Aorta (tissue), 5 donors: ENCODE results near the gene CADM1. TPM values are rescaled to one million over a fixed set of nuclear protein-coding genes. Genes with fewer than 3 reads are reported as not detected.

Experiments used
- ATAC-seq: fragments of 200-7000 bp; cut with Tn5 transposase; one replicate; pipeline ENCODE4 v1.9.1; 2022; ENCODE audit warnings: moderate library complexity; ENCODE audit not compliant: low FRiP score
- DNase-seq, 2 donors: peaks; one replicate each; pipeline ENCODE4 v3.0.0-alpha.2; 2020
- H3K27ac ChIP-seq, 2 donors: one replicate each; pipeline ENCODE4 v1.5.1; 2013; ENCODE audit warnings: low read length in 2 of 2, mild to moderate bottlenecking in 2 of 2, moderate library complexity in 2 of 2, control low read depth in 1 of 2, inconsistent platforms in 1 of 2, low read depth in 1 of 2
- H3K27me3 ChIP-seq, 2 donors: one replicate each; pipeline ENCODE4 v1.6.1; 2013; ENCODE audit warnings: control low read depth in 1 of 2, low read length in 1 of 2, mild to moderate bottlenecking in 1 of 2, moderate library complexity in 1 of 2; ENCODE audit not compliant: insufficient read depth in 2 of 2, control insufficient read depth in 1 of 2
- H3K36me3 ChIP-seq, 2 donors: one replicate each; pipeline ENCODE4 v1.6.1; 2013; ENCODE audit warnings: control low read depth in 1 of 2, low read length in 1 of 2, mild to moderate bottlenecking in 1 of 2; ENCODE audit not compliant: insufficient read depth in 2 of 2, control insufficient read depth in 1 of 2
- H3K4me1 ChIP-seq, 2 donors: one replicate each; pipeline ENCODE4 v1.6.1; 2013; ENCODE audit warnings: low read length in 2 of 2, control low read depth in 1 of 2, mild to moderate bottlenecking in 1 of 2, moderate library complexity in 1 of 2; ENCODE audit not compliant: insufficient read depth in 2 of 2, control insufficient read depth in 1 of 2
- H3K4me3 ChIP-seq, 2 donors: one replicate each; pipeline ENCODE4 v1.5.1; 2013; ENCODE audit warnings: low read length in 2 of 2, control low read depth in 1 of 2, mild to moderate bottlenecking in 1 of 2
- H3K9me3 ChIP-seq: one replicate; pipeline ENCODE4 v1.6.1; 2013; ENCODE audit warnings: mild to moderate bottlenecking, low read length; ENCODE audit not compliant: control insufficient read depth
- WGBS, 2 donors: extraction: QIAGEN DNeasy Blood & Tissue Kit; methylation state at CpG; one replicate each; pipeline ENCODE4 v1.1.7; 2013; 5-methylcytosine and 5-hydroxymethylcytosine counted together
- intact Hi-C, 2 donors: fragments of 100-400 bp; cut with DNase I; formaldehyde crosslinking; loops; one replicate each; pipeline versions ENCODE4 v1.14.2 to v1.15.0; 2022
- polyA plus RNA-seq, 2 donors: library from polyadenylated mRNA; stranded (reverse); fragments of 200-250 nt; gene quantifications; one replicate each; pipeline ENCODE4 v1.2.3, GENCODE V29; 2013
- total RNA-seq, 2 donors: library from RNA; stranded (reverse); fragmentation: NEBNext Ultra II Directional; extraction: Animal tissue kit (Norgen Biotek cat#: 25700); gene quantifications; one replicate each; pipeline ENCODE4 v1.2.1, GENCODE V29; 2021
- donor health status: healthy with polysubstance abuse.
- donor health status: Bipolar disorder and iron deficiency.
- donor health status: DM: no; HTN: no; CAD: no.
- donor health status: DM: no; HTN: no; CAD: no.
- donor health status: DM: yes; HTN: yes; CAD: no.

CADM1 gene
- total and polyA plus RNA-seq, 4 donors: 0.26 to 9.8 (median 5.7) TPM

- Histone ChIP-seq H3K9me3 (peaks cover 2% of the 10 kb centered on the region), H3K27me3 (no peaks in the 10 kb centered on the region), H3K4me3 (no peak overlapping the region), H3K4me1 (no peaks in the 10 kb centered on the region), H3K27ac (no peak overlapping the region), H3K36me3 (no peaks in the 10 kb centered on the region)
- intact Hi-C loops: no loop called here
- DNase-seq (no peak), ATAC-seq (no peak)
- 62 to 70% methylated on average over 2 of the region's 2 CpGs for WGBS, 2 donors
These were observed 341.3 kb downstream of the CADM1 start for GRCh38 chr11:115162919-115163318.

GRCh38 chr11:115161876-115162275 lies 342.3 kb downstream of the CADM1 start:
- Histone ChIP-seq H3K36me3 (no peaks in the 10 kb centered on the region), H3K9me3 (peaks cover 2% of the 10 kb centered on the region), H3K27ac (no peak overlapping the region), H3K27me3 (no peaks in the 10 kb centered on the region), H3K4me1 (no peaks in the 10 kb centered on the region), H3K4me3 (no peak overlapping the region)
- ATAC-seq (no peak), DNase-seq (no peak)
- WGBS, 2 donors: 85 to 89% methylated on average over 2 of the region's 2 CpGs
- intact Hi-C loops: no loop called here

GRCh38 chr11:115159207-115159606 lies 345.0 kb downstream of the CADM1 start:
- DNase-seq (no peak), ATAC-seq (no peak)
- Histone ChIP-seq H3K9me3 (peaks cover 2% of the 10 kb centered on the region), H3K27ac (no peak overlapping the region), H3K27me3 (no peaks in the 10 kb centered on the region), H3K4me1 (no peaks in the 10 kb centered on the region), H3K4me3 (no peak overlapping the region), H3K36me3 (no peaks in the 10 kb centered on the region)
- intact Hi-C loops: no loop called here
- WGBS, 2 donors: 33 to 48% methylated on average over 9 of the region's 9 CpGs

- WGBS, 2 donors: 67 to 71% methylated on average over 6 of the region's 6 CpGs
- intact Hi-C loops: no loop called here
- ATAC-seq: no peak
These were observed 346.2 kb downstream of the CADM1 start for GRCh38 chr11:115158053-115158452.

GRCh38 chr11:115157247-115157646 lies 347.0 kb downstream of the CADM1 start:
- 69 to 70% methylated on average over 3 of the region's 3 CpGs for WGBS, 2 donors

More at GRCh38 chr11:115158053-115158452, 346.2 kb downstream of the CADM1 start:
- peaks cover 2% of the 10 kb centered on the region for H3K9me3 ChIP-seq
- no peaks in the 10 kb centered on the region for H3K36me3 ChIP-seq
- H3K4me1 ChIP-seq: no peaks in the 10 kb centered on the region
- no peak overlapping the region for H3K27ac ChIP-seq
- DNase-seq: no peak
- no peak overlapping the region for H3K4me3 ChIP-seq
- no peaks in the 10 kb centered on the region for H3K27me3 ChIP-seq

GRCh38 chr11:115155978-115156377 lies 348.2 kb downstream of the CADM1 start:
- H3K4me3 ChIP-seq: no peak overlapping the region

More at GRCh38 chr11:115157247-115157646, 347.0 kb downstream of the CADM1 start:
- peaks cover 2% of the 10 kb centered on the region for H3K9me3 ChIP-seq
- H3K27ac ChIP-seq: no peak overlapping the region
- H3K4me1 ChIP-seq: no peaks in the 10 kb centered on the region
- no peak overlapping the region for H3K4me3 ChIP-seq
- ATAC-seq (no peak), DNase-seq (no peak)
- intact Hi-C loops: no loop called here
- no peaks in the 10 kb centered on the region for H3K27me3 ChIP-seq
- H3K36me3 ChIP-seq: no peaks in the 10 kb centered on the region

GRCh38 chr11:115155320-115155719 lies 348.9 kb downstream of the CADM1 start:
- 64 to 73% methylated on average over 8 of the region's 8 CpGs for WGBS, 2 donors
- no peak for ATAC-seq

More at GRCh38 chr11:115155978-115156377, 348.2 kb downstream of the CADM1 start:
- Histone ChIP-seq H3K4me1 (no peaks in the 10 kb centered on the region), H3K27me3 (no peaks in the 10 kb centered on the region), H3K27ac (no peak overlapping the region), H3K9me3 (no peaks in the 10 kb centered on the region), H3K36me3 (no peaks in the 10 kb centered on the region)
- 16 to 22% methylated on average over 1 of the region's 1 CpG for whole genome bisulfite sequencing, 2 donors
- intact Hi-C loops: no loop called here
- no peak for ATAC-seq
- no peak for DNase-seq

GRCh38 chr11:115154355-115154736 lies 349.9 kb downstream of the CADM1 start:
- Histone ChIP-seq H3K27me3 (no peaks in the 10 kb centered on the region), H3K9me3 (no peaks in the 10 kb centered on the region), H3K4me3 (no peak overlapping the region), H3K27ac (no peak overlapping the region), H3K4me1 (no peaks in the 10 kb centered on the region), H3K36me3 (no peaks in the 10 kb centered on the region)
- DNase-seq (no peak), ATAC-seq (no peak)
- WGBS, 2 donors: 79 to 81% methylated on average over 9 of the region's 9 CpGs
- intact Hi-C loops: no loop called here

More at GRCh38 chr11:115155320-115155719, 348.9 kb downstream of the CADM1 start:
- Histone ChIP-seq H3K9me3 (no peaks in the 10 kb centered on the region), H3K27me3 (no peaks in the 10 kb centered on the region), H3K27ac (no peak overlapping the region), H3K4me3 (no peak overlapping the region), H3K4me1 (no peaks in the 10 kb centered on the region), H3K36me3 (no peaks in the 10 kb centered on the region)
- no peak for DNase-seq
- intact Hi-C loops: no loop called here

- intact Hi-C loops: no loop called here
- no peak overlapping the region for H3K27ac ChIP-seq
- no peak overlapping the region for H3K4me3 ChIP-seq
- H3K27me3 ChIP-seq: no peaks in the 10 kb centered on the region
- no peaks in the 10 kb centered on the region for H3K36me3 ChIP-seq
- DNase-seq (no peak), ATAC-seq (no peak)
- H3K9me3 ChIP-seq: no peaks in the 10 kb centered on the region
- 93 to 94% methylated on average over 39 of the region's 39 CpGs for WGBS, 2 donors
- no peaks in the 10 kb centered on the region for H3K4me1 ChIP-seq
These were observed 350.4 kb downstream of the CADM1 start for GRCh38 chr11:115153731-115154354.
